ENCODE results near the gene LYRM4. TPM values are rescaled to one million over a fixed set of nuclear protein-coding genes. Genes with fewer than 3 reads are reported as not detected.
A peak's percentile ranks its signal among the peaks of the same experiment; 100 is the strongest.

The LYRM4 gene
- total and polyA plus RNA-seq, 4 donors = 17.9 to 28.7 (median 21.1) TPM

GRCh38 chr6:5151360-5151954 is 109.3 kb downstream of the LYRM4 start:
- intact Hi-C loops (cut with DNase I) = no loop called here
- no peak for DNase-seq
- no peak overlapping the region for H3K4me3 ChIP-seq (ENCODE audit: low read length in 2 of 2)
- H3K27ac ChIP-seq (ENCODE audit: low read depth in 1 of 2, low read length in 2 of 2) = no peak overlapping the region
- H3K27me3 ChIP-seq (ENCODE audit: control insufficient read depth in 1 of 2, insufficient read depth in 2 of 2, low read length in 1 of 2) = no peaks in the 10 kb centered on the region
- no peaks in the 10 kb centered on the region for H3K36me3 ChIP-seq (ENCODE audit: control insufficient read depth in 1 of 2, insufficient read depth in 2 of 2, low read length in 1 of 2)
- no peak for ATAC-seq (ENCODE audit: low FRiP score)
- WGBS, 2 donors = 74 to 79% methylated on average over 9 of the region's 9 CpGs
- H3K9me3 ChIP-seq (ENCODE audit: control insufficient read depth, low read length) = no peaks in the 10 kb centered on the region
- no peaks in the 10 kb centered on the region for H3K4me1 ChIP-seq (ENCODE audit: control insufficient read depth in 1 of 2, insufficient read depth in 2 of 2, low read length in 2 of 2)

- ATAC-seq (ENCODE audit: low FRiP score) (no peak), DNase-seq (no peak)
- no peak overlapping the region for H3K4me3 ChIP-seq (ENCODE audit: low read length in 2 of 2)
- no peaks in the 10 kb centered on the region for H3K9me3 ChIP-seq (ENCODE audit: control insufficient read depth, low read length)
- no peaks in the 10 kb centered on the region for H3K27me3 ChIP-seq (ENCODE audit: control insufficient read depth in 1 of 2, insufficient read depth in 2 of 2, low read length in 1 of 2)
- H3K4me1 ChIP-seq (ENCODE audit: control insufficient read depth in 1 of 2, insufficient read depth in 2 of 2, low read length in 2 of 2) = no peaks in the 10 kb centered on the region
- no peak overlapping the region for H3K27ac ChIP-seq (ENCODE audit: low read depth in 1 of 2, low read length in 2 of 2)
- WGBS, 2 donors = 88% methylated on average over 3 of the region's 3 CpGs
- no peaks in the 10 kb centered on the region for H3K36me3 ChIP-seq (ENCODE audit: control insufficient read depth in 1 of 2, insufficient read depth in 2 of 2, low read length in 1 of 2)
- intact Hi-C loops (cut with DNase I) = no loop called here
Observed at GRCh38 chr6:5150551-5151075, 110.1 kb downstream of the LYRM4 start.

GRCh38 chr6:5149891-5150290 is 110.9 kb downstream of the LYRM4 start:
- Histone ChIP-seq H3K4me1 (ENCODE audit: control insufficient read depth in 1 of 2, insufficient read depth in 2 of 2, low read length in 2 of 2) (no peaks in the 10 kb centered on the region), H3K4me3 (ENCODE audit: low read length in 2 of 2) (no peak overlapping the region), H3K36me3 (ENCODE audit: control insufficient read depth in 1 of 2, insufficient read depth in 2 of 2, low read length in 1 of 2) (no peaks in the 10 kb centered on the region), H3K27me3 (ENCODE audit: control insufficient read depth in 1 of 2, insufficient read depth in 2 of 2, low read length in 1 of 2) (no peaks in the 10 kb centered on the region), H3K27ac (ENCODE audit: low read depth in 1 of 2, low read length in 2 of 2) (no peak overlapping the region), H3K9me3 (ENCODE audit: control insufficient read depth, low read length) (no peaks in the 10 kb centered on the region)
- WGBS, 2 donors = 86 to 93% methylated on average over 6 of the region's 6 CpGs
- intact Hi-C loops (cut with DNase I) = loop anchor here (5.0 to 10.0 kb wide), 3 partner anchors 62 to 1395 kb away; no protein-coding TSS in a partner anchor
- DNase-seq = no peak
- no peak for ATAC-seq (ENCODE audit: low FRiP score)

GRCh38 chr6:5149159-5149704 is 111.5 kb downstream of the LYRM4 start:
- WGBS, 2 donors = 91 to 93% methylated on average over 6 of the region's 6 CpGs
- intact Hi-C loops (cut with DNase I) = loop anchor here (5.0 to 10.0 kb wide), 3 partner anchors 63 to 1396 kb away; no protein-coding TSS in a partner anchor

GRCh38 chr6:5146398-5146797 is 114.4 kb downstream of the LYRM4 start:
- DNase-seq (no peak), ATAC-seq (ENCODE audit: low FRiP score) (no peak)
- no peak overlapping the region for H3K4me3 ChIP-seq (ENCODE audit: low read length in 2 of 2)
- H3K27ac ChIP-seq (ENCODE audit: low read depth in 1 of 2, low read length in 2 of 2) = no peak overlapping the region
- no peaks in the 10 kb centered on the region for H3K4me1 ChIP-seq (ENCODE audit: control insufficient read depth in 1 of 2, insufficient read depth in 2 of 2, low read length in 2 of 2)
- no peaks in the 10 kb centered on the region for H3K9me3 ChIP-seq (ENCODE audit: control insufficient read depth, low read length)
- no peaks in the 10 kb centered on the region for H3K36me3 ChIP-seq (ENCODE audit: control insufficient read depth in 1 of 2, insufficient read depth in 2 of 2, low read length in 1 of 2)
- intact Hi-C loops (cut with DNase I) = loop anchor here (5.0 to 10.0 kb wide), 3 partner anchors 66 to 1398 kb away; no protein-coding TSS in a partner anchor
- no peaks in the 10 kb centered on the region for H3K27me3 ChIP-seq (ENCODE audit: control insufficient read depth in 1 of 2, insufficient read depth in 2 of 2, low read length in 1 of 2)
- 82 to 88% methylated on average over 4 of the region's 4 CpGs for WGBS, 2 donors

More at GRCh38 chr6:5149159-5149704, 111.5 kb downstream of the LYRM4 start:
- no peaks in the 10 kb centered on the region for H3K27me3 ChIP-seq (ENCODE audit: control insufficient read depth in 1 of 2, insufficient read depth in 2 of 2, low read length in 1 of 2)
- H3K27ac ChIP-seq (ENCODE audit: low read depth in 1 of 2, low read length in 2 of 2) = no peak overlapping the region
- H3K4me1 ChIP-seq (ENCODE audit: control insufficient read depth in 1 of 2, insufficient read depth in 2 of 2, low read length in 2 of 2) = no peaks in the 10 kb centered on the region
- ATAC-seq (ENCODE audit: low FRiP score) = no peak
- no peak for DNase-seq
- no peaks in the 10 kb centered on the region for H3K9me3 ChIP-seq (ENCODE audit: control insufficient read depth, low read length)
- no peaks in the 10 kb centered on the region for H3K36me3 ChIP-seq (ENCODE audit: control insufficient read depth in 1 of 2, insufficient read depth in 2 of 2, low read length in 1 of 2)
- no peak overlapping the region for H3K4me3 ChIP-seq (ENCODE audit: low read length in 2 of 2)

- no peaks in the 10 kb centered on the region for H3K4me1 ChIP-seq (ENCODE audit: control insufficient read depth in 1 of 2, insufficient read depth in 2 of 2, low read length in 2 of 2)
- peak; percentile 83 for ATAC-seq (ENCODE audit: low FRiP score)
- 40 to 45% methylated on average over 9 of the region's 9 CpGs for WGBS, 2 donors
- no peaks in the 10 kb centered on the region for H3K36me3 ChIP-seq (ENCODE audit: control insufficient read depth in 1 of 2, insufficient read depth in 2 of 2, low read length in 1 of 2)
- H3K9me3 ChIP-seq (ENCODE audit: control insufficient read depth, low read length) = no peaks in the 10 kb centered on the region
- intact Hi-C loops (cut with DNase I) = loop anchor here (1.0 to 10.0 kb wide), 4 partner anchors 72 to 1401 kb away; partner anchors contain the start of genes FARS2 (in 1 of the 2) and LYRM4 (in 1 of the 2)
- no peak overlapping the region for H3K27ac ChIP-seq (ENCODE audit: low read depth in 1 of 2, low read length in 2 of 2)
- H3K4me3 ChIP-seq (ENCODE audit: low read length in 2 of 2) = no peak overlapping the region
- H3K27me3 ChIP-seq (ENCODE audit: control insufficient read depth in 1 of 2, insufficient read depth in 2 of 2, low read length in 1 of 2) = no peaks in the 10 kb centered on the region
- DNase-seq = peak; percentile 90 to 95
Observed at GRCh38 chr6:5143634-5144311, 117.0 kb downstream of the LYRM4 start.

GRCh38 chr6:5142915-5143314 is 117.8 kb downstream of the LYRM4 start:
- no peaks in the 10 kb centered on the region for H3K36me3 ChIP-seq (ENCODE audit: control insufficient read depth in 1 of 2, insufficient read depth in 2 of 2, low read length in 1 of 2)
- H3K4me1 ChIP-seq (ENCODE audit: control insufficient read depth in 1 of 2, insufficient read depth in 2 of 2, low read length in 2 of 2) = no peaks in the 10 kb centered on the region
- DNase-seq (no peak), ATAC-seq (ENCODE audit: low FRiP score) (no peak)
- H3K27me3 ChIP-seq (ENCODE audit: control insufficient read depth in 1 of 2, insufficient read depth in 2 of 2, low read length in 1 of 2) = no peaks in the 10 kb centered on the region
- intact Hi-C loops (cut with DNase I) = loop anchor here (1.0 to 10.0 kb wide), 4 partner anchors 72 to 1402 kb away; partner anchors contain the start of genes FARS2 (in 1 of the 2) and LYRM4 (in 1 of the 2)
- no peak overlapping the region for H3K4me3 ChIP-seq (ENCODE audit: low read length in 2 of 2)
- no peak overlapping the region for H3K27ac ChIP-seq (ENCODE audit: low read depth in 1 of 2, low read length in 2 of 2)
- 93 to 97% methylated on average over 11 of the region's 11 CpGs for WGBS, 2 donors
- no peaks in the 10 kb centered on the region for H3K9me3 ChIP-seq (ENCODE audit: control insufficient read depth, low read length)

- Histone ChIP-seq H3K4me3 (ENCODE audit: low read length in 2 of 2) (no peak overlapping the region), H3K4me1 (ENCODE audit: control insufficient read depth in 1 of 2, insufficient read depth in 2 of 2, low read length in 2 of 2) (no peaks in the 10 kb centered on the region), H3K27ac (ENCODE audit: low read depth in 1 of 2, low read length in 2 of 2) (no peak overlapping the region), H3K36me3 (ENCODE audit: control insufficient read depth in 1 of 2, insufficient read depth in 2 of 2, low read length in 1 of 2) (no peaks in the 10 kb centered on the region), H3K9me3 (ENCODE audit: control insufficient read depth, low read length) (no peaks in the 10 kb centered on the region), H3K27me3 (ENCODE audit: control insufficient read depth in 1 of 2, insufficient read depth in 2 of 2, low read length in 1 of 2) (no peaks in the 10 kb centered on the region)
- no peak for DNase-seq
- intact Hi-C loops (cut with DNase I) = loop anchor here (2.0 to 10.0 kb wide), 3 partner anchors 119 to 1403 kb away; partner anchors contain the start of genes FARS2 (in 1 of the 2) and LYRM4 (in 1 of the 2)
- 95 to 98% methylated on average over 4 of the region's 4 CpGs for WGBS, 2 donors
- no peak for ATAC-seq (ENCODE audit: low FRiP score)
Observed at GRCh38 chr6:5142131-5142530, 118.6 kb downstream of the LYRM4 start.
